DLD1 (cell line): ENCODE results near the gene HSF2BP.
"Not testable (repeated sequence)": the region's sequence is repeated elsewhere in the genome, so short reads cannot be mapped to it uniquely, and the experiment has no call there.

ENCODE experiments used
- in situ Hi-C: cut with HindIII; loops from 2 replicates; pipeline ENCODE4 v1.10.0; 2017; ENCODE audit warnings: low sequenced_read_pairs

Gene HSF2BP

DNA sequence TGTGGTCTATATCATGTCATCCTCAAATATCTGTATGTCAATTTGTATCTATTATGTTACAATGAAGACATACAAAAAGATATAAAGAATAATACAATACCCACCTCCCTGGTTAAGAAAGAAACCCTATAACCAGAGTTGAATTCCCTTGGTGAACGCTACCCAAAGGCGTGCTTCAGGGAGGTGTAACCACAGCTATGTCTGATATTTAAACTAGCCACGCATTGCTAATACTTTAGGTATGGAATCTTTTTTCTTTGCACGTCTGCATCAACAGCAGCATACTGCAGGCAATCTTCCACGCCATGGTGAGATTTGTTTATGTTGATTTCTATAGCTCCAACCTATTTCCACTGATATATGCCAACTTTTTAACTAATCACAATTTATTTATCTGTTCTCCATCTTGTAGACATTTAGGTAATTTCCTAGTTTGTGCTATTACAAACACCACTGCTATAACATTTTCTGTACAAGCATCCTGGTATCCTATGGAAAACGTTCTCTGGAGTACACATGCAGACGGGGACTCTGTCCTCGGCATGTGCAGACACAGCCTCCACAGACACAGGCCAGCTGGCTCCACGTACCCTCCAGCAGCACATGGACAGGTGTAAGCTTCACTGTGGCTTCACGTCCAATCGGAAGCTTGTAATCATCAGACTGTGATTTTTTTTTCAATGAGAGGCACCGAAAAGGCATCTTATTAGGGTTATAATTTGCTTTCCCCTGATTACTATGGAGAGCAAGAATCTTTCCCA is 58.5 kb downstream of the HSF2BP start:
- in situ Hi-C loops = no loop called here

DNA sequence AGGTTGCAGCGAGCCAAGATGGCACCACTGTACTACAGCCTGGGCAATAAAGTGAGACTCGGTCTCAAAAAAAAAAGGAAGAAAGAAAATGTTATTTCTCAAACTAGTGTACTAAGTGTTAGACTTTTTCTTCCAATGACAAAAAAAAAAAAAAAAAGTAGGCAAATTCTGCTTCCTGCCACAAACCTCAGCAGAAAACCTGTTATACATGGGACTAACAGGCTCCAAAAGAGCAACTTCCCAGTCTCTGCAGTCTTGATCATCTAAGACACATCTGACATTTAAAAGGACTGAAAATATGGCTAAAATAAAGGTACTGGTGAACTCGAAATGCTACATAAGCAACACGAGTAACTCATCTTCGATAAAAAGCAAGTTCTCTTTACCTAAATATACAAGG is 59.6 kb downstream of the HSF2BP start:
- in situ Hi-C loops = no loop called here

DNA sequence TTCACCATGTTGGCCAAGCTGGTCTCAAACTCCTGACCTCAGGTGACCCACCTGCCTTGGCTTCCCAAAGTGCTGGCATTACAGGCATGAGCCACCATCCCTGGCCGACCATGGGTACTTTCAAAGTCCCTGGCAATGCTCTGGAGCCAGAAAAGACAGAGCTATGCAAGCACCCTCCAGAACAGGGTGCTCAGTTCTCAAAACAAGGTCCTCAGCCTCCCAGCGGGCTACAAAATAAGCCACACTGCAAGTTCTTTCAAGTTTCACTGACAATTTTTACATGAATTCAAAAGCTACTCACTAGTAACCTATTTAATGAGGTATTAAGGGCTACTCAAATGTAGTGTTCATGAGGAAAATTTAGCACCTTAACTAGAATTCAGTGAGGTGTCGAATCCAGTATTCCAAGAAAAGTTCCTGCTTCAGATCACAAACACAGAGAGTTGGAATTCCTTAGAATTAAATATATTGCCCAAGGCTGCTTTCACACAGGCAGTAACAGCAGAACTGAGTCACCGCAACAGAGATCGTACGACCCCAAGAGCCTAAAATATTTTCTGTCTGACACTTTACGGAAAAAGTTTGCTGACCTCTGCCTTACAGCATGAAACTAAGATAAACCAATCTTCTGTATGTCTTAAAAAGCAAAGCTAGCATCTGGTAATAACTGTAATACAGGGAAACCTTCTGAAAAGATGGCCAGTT is 60.7 kb downstream of the HSF2BP start:
- in situ Hi-C loops = no loop called here

DNA sequence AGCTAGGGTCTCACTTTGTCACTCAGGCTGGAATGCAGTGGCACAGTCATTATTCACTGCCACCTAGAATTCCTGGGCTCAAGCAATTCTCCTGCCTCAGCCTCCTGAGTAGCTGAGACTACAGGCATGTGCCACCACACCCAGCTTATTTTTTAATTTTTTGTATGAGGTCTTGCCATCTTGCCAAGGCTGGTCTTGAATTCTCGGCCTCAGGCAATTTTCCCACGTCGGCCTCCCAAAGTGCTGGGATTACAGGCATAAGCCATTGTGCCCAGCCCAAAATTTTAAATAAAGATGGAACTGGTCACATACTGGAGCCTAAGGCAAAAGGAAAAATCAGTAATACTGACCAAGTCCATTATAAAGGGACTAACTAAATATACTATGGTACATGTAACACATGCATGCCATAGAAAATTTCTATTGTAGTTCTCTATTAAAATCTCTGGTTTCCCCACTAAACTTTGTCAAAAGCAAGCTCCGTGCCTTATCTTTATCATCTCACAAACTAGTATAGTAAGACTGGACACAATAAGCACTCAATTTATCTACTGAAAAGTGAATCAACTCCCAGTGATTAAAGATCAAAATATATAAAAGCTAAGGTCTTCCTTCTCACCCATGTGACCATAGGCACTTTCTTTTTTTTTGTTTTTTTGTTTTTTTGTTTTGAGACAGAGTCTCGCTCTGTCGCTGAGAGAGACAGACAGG is 61.6 kb downstream of the HSF2BP start:
- in situ Hi-C loops = no loop called here

DNA sequence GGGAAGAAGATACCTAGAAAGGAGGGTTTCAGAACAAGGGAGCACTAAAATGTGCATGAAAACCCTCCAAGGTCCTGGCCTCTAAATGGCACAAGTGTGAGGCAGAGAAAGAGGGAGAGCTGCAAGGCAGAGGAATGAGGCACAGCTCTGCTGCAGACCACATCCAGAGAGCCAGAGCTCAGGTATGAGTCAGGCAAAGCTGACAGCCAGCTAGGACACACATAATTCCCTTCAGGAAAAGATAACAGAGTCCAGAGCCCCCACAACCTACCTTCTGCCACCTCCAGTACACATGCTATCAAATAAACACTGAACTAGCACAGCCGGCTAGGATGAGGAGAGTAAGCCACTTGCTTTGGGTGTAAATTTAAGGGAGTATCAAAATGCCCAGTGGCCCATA is 62.2 kb downstream of the HSF2BP start:
- in situ Hi-C loops = no loop called here

DNA sequence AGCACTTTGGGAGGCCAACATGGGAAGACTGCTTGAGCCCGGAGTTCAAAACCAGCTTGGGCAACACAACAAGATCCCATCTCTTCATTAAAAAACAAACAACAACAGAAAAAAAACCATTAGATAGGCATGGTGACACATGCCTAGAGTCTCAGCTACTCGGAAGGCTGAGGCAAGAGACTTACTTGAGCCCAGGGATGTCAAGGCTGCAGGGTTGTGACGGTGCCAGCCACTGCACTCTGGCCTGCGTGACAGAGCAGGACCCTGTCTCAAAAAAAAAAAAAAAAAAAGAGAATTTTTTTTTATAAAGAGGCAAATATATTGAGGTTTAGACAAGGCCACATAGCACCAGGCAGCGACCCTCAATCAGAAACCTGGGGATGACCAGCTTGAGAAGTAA is 62.7 kb downstream of the HSF2BP start:
- in situ Hi-C loops = no loop called here

DNA sequence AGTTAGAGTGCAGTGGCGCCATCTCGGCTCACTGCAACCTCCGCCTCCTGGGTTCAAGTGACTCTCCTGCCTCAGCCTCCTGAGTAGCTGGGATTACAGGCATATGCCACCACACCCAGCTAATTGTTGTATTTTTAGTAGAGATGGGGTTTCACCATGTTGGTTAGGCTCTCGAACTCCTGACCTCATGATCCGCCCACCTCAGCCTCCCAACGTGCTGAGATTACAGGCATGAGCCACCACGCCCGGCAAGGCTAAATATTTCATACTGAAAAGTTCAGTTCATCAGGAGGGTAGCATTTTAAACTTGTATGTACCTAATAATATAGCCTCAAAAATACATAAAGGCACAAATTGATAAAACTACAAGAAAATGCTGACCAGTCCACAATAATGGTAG is 63.5 kb downstream of the HSF2BP start:
- in situ Hi-C loops = not testable (repeated sequence)

DNA sequence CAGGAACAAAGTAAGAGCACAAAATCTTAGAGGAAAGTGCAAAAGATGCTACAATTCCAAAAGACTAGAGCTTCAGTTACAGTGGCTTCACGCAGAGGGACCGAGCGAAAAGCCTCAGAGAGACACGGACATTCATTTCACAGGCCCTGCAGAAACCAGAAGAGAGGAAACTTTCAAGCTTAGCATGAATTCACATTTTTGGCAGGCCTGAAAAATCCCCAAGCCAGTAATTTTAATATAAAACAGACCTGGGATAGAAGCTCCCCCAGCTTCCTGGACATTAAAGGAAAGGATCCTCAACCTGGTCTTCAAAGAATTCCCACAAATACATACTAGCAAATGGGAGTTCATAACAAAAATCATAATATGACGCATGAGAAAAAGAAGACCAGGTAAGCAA is 66.2 kb downstream of the HSF2BP start:
- in situ Hi-C loops = no loop called here

DNA sequence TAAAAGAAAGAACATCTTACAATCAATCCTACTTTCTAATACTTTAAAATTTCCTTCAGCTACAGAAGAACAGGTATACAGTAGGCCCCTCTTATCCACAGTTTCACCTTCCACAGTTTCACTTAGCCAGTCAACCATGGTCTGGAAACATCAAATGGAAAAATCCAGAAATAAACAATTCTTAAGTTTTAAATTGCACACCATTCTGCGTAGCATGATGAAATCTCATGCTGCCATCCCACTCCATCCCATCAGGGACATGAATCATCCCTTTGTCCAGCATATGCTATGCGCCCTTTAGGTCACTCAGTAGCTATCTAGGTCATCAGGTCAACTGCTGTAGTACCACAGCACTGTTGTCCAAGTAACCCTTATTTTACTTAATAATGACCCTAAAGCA is 67.7 kb downstream of the HSF2BP start:
- in situ Hi-C loops = no loop called here

DNA sequence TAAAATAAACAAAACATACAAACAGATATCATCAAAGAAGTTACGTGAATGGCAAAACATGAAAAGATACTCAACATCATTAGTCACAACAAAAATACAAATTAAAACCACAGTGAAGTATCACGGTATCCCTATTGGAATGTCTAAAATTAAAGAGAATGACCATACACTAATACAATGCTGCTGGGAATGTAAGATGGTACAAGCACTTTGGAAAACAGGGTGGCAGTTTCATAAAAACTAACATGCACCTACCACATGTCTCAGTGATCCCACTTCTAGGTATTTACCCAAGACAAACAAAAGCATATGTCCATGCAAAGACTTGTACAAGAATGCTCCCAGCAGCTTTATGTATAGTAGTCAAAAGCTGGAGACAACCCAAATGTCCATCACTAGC is 69.1 kb downstream of the HSF2BP start:
- in situ Hi-C loops = no loop called here

DNA sequence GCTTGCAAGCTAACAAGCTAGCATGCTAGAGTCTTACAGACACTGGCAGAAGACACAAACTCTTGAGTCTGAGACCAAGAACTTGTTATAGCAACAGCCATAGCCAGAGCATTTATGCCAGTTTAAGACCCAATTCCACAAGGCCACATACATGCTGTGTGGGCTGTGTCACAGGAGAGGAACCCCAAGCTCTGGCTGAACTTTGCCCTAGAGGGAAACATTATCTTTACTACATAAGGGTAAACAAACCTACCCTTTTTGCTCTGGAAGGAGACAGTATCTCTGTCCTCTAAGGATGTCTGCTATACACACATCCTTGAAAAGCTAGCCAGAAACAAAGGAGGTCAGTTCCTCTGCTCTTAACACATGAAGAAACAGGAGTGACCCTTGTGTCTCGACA is 70.3 kb downstream of the HSF2BP start:
- in situ Hi-C loops = no loop called here

DNA sequence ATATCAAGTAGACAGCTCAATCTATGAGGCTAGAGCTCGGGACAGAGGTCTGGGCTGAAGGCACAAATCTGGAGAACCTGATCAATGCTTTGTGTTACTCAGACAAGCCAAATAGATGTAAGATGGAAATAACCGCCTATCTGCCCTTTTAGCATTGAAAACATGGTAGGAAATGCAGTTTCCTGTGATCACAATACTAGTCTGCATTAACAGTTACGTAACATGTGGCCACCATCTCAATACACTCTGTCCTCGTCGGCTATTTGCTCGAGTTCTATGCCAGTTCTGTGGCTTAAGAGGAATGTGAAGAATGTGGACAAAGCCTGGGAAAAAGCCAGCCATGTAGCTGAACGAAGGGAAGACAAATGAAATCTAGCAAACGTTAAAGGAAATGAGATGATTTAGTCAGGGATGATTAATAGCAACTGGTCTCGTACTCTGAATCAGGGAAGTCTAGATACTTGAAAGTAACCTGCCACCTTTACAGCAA is 73.3 kb downstream of the HSF2BP start:
- in situ Hi-C loops = no loop called here

DNA sequence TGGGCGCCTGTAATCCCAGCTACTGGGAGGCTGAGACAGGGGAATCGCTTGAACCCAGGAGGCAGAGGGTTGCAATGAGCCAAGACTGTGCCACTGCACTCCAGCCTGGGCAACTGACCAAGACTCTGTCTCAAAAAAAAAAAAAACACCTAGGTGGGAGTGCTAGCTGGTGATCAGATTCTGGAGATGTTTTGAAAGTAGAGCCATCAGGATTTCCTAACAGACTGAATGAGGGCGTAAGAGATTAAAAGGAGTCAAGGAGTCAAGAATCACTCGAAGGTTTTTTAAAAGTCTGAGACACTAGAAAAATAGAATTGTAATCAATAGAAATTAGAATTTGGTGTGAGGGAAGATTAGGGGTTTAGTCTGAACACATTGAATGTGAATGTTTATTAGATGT is 73.8 kb downstream of the HSF2BP start:
- in situ Hi-C loops = no loop called here

DNA sequence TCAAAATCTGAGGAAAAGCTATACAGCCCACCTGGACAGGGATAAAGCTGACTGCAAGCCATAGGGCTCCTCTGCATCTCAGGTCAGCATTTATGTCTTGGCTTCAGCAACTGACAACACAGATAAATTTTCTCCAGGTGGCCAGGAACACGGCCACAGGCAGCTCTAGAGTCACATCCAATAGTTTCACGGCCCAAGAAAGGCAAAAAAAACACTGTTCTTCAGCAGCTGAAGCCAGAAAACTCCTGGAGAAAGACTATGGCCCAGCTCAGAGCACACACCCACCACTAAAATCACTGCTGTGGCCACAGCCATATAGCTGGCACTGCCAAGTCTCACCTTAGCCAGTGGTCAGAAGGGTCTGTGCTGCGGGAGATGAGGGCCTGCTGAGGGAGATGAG is 77.8 kb downstream of the HSF2BP start:
- in situ Hi-C loops = no loop called here

DNA sequence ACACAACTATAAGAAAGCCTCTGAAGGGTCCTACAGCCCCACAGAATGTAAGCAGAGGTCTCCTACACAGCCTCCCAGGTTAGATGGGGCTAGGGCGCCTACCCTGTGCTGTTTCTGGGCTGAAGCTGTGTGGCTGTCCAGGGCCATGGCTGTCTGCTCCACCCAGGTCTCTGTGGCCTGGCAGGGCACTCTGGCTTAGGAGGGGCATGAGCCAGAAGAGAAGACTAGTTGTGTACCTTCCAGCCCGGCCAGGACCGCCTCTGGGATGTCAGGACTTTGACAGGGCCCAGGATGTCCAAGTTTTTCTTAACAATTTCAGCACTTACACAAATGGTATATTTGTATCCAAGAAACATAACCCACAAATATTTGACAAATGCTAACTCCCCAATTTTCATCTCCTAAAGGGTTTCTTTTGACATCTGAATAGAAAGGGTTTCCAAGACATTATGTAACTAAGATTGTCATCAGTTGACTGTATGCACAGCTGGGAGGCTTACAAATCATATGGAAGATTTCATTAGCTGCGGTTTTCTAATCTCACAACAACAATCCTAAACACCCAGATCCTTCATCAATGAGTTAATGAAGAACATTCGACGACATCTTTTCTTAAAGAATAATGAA is 80.5 kb downstream of the HSF2BP start:
- in situ Hi-C loops = no loop called here

DNA sequence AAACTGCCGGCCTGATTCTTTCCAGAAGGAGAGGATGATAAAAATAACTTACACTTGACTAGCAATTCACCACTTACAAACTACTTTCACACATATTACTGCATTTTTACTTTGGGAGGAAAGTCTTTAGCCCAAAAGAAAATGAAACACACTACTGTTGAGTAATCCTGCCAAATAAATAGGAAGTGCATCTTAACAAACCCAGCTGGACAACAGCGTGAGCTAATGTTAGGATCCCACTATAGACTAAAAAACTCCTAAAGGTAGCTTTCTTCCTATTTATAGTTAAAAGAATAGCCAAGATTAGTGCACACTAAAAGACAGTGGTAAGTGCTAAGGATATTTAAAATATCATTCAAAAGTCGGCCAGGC is 83.8 kb downstream of the HSF2BP start:
- in situ Hi-C loops = no loop called here

DNA sequence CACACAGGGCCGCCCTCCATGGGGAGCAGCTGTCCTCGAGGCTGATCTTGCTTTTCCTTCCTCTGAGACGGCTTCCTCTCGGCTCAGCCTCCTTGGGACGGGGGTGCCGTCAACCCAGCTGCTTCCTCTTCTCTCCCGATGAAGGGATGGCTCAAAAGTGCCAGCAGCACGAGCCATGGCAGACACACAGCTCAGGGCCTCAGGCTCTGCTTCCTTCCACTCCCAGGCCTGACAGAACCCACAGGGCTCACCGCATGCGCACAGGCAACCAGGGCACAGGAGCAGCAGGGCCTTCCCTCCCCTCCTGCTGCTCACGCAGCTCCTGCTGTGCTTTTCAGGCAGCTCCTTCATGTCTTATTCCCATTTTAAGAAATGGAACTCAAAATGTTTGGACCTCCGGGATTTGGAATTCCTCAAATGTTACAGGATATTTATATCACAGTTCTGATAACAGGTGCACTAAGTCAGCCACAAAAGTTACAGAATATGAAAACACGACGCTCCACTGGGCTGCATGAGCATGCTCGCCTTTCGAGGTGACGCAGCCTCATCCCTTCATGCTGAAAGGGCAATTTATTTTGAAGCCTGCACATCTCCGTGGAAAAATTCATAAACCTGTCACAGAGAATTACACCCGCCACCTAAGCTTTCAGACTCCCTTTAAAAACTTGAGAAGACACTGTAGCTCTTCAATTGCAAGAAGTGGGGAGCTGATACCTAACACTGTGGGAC is 84.4 kb downstream of the HSF2BP start:
- in situ Hi-C loops = no loop called here

DNA sequence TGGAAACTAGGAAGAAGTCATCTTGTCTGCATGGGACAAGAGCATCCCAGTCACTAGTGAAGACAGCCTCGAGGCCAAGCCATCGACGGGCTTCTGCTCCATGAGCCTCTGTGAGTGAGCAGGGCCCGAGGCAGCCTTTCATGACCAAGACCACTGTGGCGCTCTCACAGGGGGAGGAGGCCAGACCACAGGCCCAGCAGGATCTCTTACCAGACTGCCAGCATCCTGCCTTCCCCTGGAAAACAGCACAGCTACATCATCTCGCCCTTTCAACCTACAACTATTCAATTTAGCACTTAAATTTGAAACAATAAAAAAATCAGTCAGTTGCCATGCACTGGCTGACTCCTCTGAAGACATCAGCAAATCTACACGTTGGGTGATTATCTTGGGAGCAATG is 85.4 kb downstream of the HSF2BP start:
- in situ Hi-C loops = no loop called here

DNA sequence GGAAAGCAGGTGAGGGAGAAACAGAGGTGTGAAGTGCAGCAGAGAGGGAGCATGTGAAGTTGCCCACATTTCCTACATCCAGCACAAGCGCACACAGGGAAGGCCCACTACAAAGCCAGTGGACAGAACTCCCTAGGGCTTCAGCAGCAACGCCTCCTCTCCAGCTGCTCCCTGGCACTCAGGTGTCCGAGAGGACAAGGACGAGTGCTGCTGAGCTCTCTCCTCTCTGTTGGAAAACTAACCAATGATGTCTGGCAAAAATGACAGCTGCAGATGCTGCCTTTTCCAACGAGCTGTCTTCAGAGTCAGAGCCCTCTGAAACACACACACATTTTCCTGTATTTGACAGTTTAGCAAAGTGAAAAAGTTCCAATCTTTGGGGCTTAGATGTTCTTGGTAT is 86.8 kb downstream of the HSF2BP start:
- in situ Hi-C loops = no loop called here

DNA sequence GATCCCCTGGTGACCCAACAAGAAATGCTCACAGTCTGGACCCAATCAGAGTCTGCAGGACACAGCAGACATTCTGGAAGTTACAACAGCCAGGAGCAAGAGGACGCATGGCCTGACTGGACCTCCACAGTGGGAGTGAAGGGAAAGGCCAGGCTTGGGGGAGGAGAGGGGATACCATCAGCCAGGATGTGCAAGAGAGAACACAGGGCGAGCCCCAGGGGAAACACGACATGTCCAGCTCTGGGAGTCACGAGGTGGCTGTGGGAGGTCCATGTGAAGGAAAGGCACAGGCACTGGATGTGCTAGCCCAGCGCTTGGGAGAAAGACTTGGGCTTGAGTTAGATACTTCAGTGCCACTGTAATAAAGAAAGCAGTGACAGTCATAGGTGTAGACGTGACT is 87.3 kb downstream of the HSF2BP start:
- in situ Hi-C loops = no loop called here

DNA sequence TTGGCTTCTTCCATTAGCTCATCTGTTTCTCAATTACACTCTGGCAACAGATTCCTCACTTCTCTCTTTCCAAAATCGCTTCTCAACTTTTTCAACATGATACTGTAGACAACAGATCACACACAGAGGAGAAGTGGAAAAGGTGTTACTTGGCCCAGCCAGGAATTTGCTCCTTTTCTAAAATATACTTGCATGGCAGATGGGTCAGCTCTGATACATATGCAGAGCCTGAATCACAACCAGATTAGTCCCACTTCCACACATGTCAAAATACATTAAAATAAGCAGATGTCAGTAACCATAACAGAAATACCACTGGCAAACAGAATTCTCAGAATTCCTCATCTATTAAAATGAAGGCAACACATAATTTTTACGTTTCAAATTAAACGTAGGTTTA is 89.1 kb downstream of the HSF2BP start:
- in situ Hi-C loops = not testable (repeated sequence)
